Stimulated activated CD8-positive, alpha-beta memory T cell treated with anti-CD3 and anti-CD28 coated beads, Interleukin-12 subunit alpha, Interleukin-12 subunit beta, amount 100 ng/mL, for 24 hours (primary cell): Measurements from ENCODE around the gene IGSF22.

Experiments
- DNase-seq: peaks from one replicate; pipeline ENCODE4 v3.0.0-alpha.2; 2020; ENCODE audit errors: extremely low read depth

Gene IGSF22

DNA sequence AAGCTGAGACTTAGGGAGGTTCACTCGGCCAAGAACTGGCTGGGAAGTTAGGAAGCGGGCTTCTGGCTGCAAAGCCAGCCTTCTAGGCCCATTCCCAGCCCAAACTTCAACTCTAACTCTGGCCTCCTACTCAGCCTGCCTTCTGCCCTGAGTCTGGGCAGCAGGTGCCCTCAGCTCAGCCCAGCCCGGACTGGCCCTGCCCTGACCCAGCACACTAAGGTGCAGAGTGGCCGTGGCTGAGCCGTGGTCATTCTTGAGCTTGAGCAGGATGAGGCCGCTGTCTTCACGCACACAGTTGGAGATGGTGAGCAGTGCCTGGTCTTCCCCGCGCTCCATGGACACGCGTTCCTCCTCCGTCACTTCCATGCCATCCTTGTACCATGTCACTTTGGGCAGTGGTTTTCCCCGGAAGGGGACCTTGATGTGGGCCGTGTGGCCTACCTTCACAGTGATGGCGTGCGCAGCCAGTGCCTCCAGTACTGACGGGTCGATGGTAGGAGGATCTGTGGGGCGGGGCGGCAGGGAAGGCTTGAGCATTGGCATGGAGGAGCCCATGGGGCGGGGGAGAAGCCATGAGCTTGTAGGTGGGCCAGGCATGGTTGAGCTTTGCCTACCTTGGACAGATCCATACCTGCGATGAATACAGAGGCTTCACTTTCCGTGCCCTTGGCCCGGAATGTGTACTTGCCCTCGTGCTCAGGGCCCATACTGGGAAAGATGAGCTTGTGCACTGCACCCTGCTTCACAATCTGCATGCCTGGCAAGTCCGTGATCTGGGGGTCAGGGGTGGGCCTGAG, 12.1 kb downstream of the IGSF22 start:
- no peak for DNase-seq

DNA sequence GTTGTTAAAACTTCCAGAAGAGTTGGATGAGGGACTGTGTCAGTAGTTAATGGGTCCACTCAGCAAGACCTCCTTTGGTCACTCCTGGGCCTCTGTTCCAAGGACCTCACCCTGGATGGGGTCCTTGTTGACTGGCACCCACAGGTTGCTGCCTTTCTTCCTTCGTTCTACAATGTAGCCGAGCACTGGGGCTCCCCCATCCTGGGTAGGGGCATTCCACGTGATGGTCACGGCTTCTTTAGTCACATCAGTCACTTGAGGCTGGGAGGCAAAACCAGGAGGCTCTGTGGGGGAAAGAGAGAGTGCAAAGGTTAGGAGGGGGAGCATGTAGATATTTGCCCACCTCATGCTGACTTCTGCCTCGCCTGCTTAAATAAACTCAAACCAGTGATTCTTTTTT, 15.4 kb downstream of the IGSF22 start:
- DNase-seq: no peak

DNA sequence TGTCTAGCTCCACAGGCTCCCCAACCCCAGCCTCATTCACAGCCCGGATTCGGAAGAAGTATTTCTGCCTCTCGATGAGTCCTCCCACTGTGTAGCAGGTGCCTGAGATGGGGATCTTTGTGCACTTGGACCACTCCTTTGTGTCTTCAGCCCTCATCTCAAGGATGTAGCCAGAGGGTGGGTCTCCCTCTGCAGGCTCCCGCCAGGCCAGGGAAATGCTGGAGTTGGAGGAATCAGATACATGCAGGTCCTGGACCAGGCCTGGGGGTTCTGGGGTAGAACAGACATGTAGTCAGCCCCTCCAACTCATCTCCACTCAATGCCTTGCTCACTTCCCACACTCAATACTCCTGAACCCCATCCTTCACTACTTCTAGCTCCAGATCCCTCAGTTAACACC, 16.6 kb downstream of the IGSF22 start:
- no peak for DNase-seq

DNA sequence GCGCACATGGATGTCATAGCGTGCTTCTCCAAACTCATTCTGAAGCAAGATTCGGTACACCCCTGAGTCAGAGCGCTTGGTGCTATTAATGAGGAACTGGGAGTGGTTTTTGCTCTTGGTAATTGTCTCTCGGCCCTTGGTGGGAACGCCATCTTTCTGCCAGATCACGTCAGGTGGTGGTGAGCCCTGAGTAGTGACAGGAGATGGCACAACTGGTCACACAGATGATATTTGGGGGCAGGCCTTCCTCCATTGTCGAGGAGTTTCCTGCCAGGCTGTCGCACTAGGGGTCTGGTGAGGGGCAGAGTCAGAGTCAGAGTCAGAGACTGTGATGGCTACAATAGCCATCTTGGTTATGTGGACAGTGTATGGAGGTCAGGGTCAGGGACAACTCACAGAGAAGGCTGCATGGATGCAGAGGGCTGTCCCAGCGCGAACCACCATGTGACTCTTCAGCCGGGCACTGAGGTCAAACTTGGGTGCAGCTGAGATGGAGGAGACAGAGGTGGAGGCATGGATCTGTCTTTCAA, 18.1 kb downstream of the IGSF22 start:
- DNase-seq: no peak

DNA sequence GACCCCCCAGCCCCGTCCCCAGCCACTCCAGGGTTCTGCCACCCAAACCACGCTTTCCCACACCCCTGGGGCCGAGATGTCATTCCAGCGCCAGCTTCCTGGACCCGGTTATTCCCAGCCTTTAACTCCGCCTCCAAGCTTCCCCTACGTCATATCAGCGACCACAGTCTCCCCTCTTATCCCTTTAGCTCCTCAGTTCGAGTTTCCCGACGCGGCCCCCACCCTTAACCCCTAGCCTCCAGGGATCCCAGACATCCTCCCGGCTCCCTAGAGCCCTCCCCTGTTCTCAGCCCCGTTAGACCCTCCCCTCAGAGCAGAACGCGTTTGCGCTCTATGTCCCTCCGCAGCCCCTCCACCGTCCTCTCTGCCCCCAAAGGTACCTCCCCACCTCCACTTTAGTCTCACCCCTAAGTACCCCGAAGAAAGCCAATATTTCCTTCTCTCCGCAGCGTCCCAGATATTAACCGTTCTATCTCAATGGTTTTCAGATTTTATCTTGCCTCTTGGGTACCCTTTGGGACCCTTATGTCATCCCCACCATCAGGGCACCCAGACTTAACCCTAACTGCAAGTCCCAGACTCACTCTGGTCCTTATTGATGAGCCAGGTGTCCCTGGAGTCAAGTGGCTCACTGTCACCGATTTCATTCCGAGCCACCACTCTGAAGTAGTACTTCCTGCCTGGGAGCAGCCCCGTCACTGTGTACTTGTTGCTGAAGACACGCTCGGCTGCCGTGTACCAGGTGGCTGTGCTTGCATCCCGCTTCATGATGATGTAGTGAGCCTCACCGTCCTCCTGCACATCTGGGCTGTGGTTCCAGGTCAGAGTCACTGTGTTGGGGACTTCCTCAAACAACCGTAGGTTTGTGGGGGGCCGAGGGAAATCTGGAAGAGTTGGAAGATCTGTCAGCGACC, 19.4 kb downstream of the IGSF22 start:
- DNase-seq: no peak

DNA sequence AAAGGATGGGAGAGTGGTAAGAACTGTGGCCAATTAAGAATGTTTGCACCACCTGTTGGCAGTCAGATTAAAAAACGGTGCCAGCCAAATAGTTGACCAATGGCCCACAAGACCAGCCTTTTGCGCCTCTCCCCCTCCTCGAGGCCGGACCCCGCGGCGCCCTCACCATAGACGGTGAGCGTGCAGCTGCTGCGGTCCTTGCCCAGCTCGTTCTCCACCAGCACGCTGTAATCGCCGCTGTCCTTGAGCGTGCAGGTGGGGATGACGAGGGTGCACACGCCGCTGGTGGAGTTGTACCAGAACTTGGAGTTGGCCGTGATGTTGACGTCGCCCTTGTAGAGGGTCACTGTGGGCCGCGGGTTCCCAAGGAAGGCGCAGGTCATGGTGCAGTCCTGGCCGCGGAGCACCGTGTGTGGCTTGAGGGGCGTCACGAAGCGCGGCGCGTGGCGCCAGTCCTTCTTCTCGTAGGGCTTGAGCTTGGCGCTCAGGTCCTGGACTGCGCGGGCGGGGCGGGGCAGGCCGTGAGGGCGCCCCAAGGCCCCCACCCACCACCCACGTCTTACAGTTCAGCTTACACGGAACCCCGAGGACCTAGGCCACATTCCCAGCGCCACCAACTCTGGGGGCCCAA, 20.2 kb downstream of the IGSF22 start:
- DNase-seq: no peak

DNA sequence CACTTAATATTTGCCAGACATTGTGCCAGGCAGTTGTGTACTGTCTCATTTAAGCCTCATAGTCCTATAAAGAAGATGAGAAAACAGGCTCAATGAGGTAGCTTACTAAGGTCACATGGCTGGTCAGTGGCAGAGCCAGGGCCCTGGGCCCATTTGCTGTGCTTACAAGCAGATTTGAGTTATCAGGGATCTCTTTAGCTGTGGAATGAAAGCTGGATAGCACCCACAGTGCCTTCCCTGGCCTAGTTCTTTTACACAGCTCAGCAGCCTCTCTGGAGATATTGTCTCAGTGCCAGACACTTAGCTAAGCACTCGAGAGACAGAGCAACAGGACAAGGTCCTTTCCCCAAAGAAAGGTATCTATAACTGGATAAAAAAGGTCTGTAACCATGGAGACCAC, 21.3 kb downstream of the IGSF22 start:
- DNase-seq: no peak

DNA sequence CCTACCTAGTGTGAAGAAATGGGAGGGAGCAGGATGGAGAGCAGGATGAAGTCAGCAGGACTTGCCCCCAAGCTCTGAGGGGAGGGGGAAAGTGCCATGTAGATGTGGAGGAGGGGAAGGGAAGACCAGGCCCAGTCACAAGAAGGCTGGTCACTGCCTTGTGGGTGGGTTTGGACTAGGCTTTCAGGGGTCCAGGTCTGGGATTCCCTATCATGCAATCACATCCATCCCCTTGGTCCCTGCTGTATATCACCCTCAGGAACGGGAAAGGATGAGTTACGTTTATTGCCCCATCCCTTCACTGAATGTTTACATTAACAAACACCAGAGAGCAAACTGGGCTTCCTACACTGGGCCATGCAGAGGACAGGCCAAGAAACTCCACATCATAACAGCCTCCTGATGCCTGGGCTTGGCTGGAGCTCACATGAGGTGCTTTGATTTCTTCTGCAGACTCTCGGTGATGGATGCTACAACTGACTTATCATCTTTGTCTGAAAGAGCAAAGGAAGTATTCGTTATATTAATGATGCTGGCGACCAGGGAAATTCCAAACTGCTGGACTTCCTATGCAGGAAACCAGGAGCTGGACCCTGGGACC, 21.8 kb downstream of the IGSF22 start:
- DNase-seq: no peak

DNA sequence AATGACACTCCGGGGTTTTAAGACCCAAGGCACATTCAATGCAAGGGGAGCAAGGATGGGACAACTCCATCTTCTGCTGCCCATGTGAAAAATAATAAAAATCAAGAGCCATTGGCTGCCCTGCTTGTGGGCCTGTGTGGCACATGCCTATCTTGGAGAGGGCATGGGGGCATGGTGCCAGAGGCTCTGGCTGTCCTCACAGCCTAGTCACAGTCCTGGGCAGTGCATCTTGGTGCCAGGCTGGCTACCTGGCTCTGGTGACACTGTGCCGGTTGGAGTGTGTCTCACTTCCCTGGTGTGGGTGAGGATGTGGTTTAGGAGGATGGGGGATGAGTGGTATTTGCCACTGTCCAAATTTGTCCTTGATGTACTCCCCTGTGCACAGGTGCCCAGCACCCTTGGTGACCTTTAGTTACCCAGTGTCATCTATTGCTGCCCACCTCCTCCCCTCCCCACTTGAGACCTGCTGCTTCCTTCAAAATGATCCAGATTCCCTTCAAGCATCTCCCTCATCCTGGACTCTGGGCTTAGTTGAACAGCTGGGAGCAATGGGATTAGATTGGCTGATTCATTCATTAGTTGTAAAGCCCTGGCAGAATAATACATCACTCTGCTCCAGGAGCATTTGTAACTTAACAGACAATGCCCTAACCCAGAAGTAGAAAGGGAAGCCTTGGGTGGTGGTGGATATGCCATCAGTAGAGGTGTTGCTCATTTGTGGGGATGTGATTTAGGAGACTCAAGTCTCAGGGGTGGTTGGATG, 22.8 kb downstream of the IGSF22 start:
- no peak for DNase-seq

DNA sequence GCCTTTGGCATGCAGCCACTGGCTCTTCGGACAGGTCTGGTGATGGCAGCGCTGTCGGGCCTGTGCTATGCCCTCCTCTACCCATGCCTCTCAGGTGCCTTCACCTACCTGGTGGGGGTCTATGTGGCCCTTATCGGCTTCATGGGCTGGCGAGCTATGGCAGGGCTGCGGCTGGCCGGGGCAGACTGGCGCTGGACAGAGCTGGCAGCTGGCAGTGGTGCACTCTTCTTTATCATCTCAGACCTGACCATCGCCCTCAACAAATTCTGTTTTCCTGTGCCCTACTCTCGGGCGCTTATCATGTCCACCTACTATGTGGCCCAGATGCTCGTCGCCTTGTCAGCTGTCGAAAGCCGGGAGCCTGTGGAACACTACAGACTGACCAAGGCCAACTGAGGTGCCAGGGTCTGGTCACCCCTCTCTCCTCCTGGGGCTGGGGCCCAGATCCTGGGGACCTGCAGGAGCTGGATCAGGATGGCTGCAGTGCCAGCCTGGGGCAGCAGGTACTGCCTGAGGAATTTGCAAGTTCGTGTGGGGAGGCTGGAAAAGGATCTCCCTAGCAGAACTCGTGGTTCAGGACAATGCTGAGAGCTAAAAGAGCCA, 24.3 kb downstream of the IGSF22 start:
- DNase-seq: no peak

DNA sequence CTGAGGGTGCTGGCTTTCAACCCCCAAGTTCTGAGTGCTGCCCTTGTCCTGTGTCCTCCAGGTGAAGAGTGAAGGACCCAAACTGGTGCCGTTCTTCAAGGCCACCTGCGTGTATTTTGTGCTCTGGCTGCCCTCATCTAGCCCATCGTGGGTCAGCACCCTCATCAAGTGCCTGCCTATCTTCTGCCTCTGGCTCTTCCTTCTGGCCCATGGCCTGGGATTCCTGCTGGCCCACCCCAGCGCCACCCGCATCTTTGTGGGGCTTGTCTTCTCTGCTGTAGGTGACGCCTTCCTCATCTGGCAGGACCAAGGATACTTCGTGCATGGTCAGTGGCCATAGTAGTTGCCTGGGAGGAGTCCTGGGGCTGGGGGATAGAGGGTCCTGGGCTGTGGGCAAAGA, 25.1 kb downstream of the IGSF22 start:
- DNase-seq: no peak

DNA sequence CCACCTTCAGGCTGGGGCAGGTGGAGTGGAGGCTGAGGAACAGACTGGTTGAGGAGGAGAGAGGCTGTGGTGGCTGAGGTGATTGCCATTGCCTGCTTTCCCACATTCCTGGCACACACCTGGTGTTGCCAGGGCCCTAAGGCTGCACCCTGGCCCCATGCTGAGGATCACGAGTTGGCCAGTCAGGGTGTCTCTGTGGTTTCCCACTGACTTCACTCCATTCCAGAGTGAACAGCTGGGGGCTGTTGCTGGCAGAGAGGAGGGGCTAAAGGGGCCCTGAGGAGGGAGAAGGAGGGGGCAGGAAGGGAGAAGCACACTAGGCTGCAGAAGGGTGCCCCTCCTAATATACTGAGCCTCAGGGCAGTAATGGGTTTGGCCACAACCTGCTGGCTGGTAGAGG, 25.6 kb downstream of the IGSF22 start:
- DNase-seq: no peak

DNA sequence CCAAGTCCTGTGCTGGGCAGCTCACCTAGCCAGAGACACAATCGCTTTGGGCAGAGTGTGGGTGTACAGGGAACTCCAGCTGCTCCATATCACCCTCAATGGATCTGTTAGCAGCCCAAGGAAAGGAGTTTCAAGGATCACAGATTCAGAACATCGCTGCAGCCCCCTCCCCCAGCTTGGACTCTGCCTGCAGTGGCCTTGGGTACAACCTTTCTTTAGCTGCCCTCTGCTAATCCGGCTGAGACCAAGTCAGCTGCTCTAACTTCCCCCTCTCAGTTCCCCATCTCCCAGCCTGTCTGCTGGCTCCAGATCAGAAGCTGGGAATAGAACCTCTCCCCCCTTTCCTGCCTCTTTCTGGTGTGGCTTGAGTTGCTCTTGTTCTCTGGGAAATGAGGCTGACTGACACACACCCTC, 26.1 kb downstream of the IGSF22 start:
- DNase-seq: no peak

DNA sequence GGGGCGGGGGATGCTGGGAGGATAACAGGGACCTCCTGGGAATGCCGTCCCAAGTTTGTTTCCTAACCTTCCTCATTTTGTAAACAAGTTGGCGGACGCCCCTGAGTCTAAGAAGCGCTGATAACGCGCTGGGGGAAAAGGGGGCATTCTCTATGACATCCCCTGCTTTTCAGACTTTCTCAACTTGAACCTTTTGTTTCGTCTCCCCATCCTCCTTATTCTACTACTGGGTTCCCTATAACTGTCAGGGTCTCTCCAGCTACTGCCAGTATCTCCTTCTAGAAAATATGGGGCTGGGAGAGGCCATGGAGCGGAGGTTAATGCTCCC, 26.8 kb downstream of the IGSF22 start:
- DNase-seq: no peak

DNA sequence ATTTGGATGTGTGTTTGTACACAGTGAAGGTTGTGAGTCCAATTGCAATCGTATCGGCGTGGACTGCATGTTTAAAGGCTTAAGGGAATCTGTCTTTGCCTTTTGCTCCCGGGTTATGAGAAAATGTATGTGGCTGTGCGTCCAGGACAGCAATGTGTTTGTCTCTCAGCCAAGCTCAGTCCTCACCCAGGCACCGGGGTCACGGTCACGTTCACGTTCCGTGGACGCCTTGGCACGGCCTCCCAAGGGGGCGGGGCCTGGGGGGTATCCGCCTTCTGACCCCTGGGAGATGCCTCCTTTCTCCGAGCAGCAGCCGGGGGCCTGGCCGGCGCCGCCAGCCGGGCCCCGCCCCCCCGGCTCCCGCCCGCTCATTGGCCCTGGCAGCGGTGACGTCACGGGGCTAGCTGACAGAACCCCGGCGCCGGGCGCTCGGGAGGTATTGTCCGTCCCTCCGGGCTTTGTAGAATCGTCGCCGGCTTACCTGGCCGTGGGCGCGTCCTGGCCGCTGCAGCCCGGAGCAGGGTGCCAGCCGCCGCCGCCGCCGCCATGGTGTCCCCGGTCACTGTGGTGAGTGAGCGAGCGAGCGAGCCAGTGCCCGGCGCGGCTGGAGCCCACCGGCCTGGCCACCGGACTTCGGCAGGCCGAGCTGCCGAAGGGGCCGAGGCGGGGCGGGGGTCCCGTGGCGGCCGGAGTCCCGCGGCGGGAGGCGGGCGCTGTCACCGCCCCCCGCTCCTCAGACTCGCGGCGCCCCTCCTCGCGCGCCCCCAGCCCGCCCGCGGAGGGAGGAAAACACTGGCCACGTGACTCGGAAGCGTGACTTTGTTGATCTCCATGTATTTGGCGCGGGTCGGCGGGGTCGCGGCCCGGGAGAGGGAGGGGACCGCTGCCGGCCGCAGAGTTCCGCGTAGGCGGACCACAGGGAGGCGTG, 27.4 kb downstream of the IGSF22 start, which contains the start of gene TMEM86A:
TMEM86A (plus strand) TSS at position 439 of the 928 bp plus-strand sequence; CDS start at position 547, 108 bp downstream.
- DNase-seq: peak; percentile 76

DNA sequence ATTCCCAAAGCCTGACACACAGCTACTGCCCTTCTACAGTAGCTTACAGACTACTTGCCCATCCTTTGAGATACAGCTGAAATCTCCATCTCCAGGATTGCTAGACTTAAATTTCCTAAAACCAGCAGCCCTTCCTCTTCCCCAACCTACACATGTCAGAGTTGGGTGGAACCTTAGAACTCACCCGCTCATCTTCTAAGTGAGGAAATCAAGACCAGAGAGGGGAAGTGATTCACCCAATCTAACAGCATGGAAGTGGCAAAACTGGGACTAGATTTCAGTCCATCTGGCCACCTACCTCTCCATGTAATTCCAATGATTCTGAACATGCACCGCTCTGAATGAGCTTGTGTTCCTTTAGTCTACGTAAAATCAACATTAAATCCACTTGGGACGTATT, 28.4 kb downstream of the IGSF22 start:
- DNase-seq: no peak

DNA sequence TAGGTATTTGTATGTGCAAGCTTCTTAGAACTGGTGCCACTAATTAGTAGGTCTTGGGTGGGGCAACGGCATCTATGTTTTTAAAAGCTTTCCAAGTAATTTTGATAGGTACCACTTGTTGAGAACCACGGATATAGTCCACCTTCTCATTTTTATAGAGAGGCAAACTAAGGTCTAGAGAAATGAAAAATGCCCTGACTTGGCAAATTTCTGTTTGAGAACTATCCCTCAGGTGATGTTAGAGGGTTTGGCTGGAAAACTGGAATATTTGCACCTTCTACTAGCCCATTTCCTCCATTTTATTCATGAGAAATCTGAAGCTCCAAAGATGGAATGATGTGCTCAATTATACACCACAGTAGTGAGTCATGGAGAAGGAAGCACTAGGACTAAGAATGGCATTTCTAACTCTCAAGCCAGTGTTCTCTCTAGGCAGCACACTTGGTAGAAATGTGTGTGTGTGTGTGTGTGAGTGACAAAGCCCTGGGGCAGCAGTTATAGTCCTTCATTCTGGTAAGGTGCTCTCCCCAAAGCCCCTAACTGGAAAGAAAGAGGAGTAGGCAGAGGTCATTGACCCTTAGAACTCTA, 29.3 kb downstream of the IGSF22 start:
- no peak for DNase-seq

DNA sequence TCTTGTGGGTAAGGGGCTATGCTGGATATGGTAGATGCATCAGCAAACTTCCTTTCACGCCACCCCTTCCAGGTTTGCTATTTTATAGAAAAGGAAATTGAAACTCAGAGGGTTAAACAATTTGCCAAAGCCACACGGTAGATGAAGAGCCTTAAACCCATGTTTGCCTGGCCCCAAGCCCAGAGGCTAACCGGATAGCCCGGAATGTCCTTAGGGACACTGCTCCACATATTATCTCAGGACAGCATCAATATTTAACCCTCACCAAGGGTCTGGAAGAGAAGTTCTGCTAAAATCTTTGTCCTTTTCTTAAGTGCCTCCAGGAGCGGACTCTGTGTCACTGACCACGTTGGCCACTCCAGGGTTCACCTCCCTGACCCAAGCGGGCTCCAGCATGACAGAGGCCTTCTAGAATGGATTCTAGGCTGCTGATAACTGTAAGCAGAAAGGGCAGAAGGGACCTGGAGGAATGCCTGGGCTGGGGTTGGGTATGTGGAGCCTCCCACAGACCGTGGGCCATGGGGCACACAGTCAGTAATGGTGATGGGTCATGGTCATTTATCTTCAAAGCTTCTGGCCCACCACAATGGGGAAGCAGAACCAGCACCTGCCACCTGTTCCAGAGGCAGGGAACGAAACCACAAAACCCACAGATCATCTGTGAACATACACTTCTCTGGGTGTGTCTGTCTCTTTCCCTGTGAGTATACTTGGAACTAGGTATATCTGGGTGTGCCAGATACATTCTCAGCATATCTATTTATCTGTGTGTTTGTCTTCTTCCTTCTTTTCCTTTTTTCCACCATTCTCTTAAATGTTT, 32.8 kb downstream of the IGSF22 start:
- DNase-seq: no peak
